A673 (cell line): ENCODE results near the gene ADAM23.

ENCODE experiments used
- EZH2 ChIP-seq: fragments of 200-600 bp; sonication (generic); IDR thresholded peaks from 2 replicates; pipeline ENCODE4 v1.6.1; 2017; ENCODE audit warnings: borderline replicate concordance, low read depth, mild to moderate bottlenecking, mixed read lengths, antibody characterized with exemption, low read length; ENCODE audit not compliant: poor library complexity, severe bottlenecking
- TF ChIP-seq, protein P1 (sequence below): fragments of 300-800, 200-600 bp; sonication (generic); conservative IDR thresholded peaks from 2 replicates; pipeline ENCODE4 v1.5.1; 2017; ENCODE audit warnings: low read depth, mild to moderate bottlenecking, antibody characterized with exemption, low read length, moderate library complexity, mixed read lengths

DNA sequence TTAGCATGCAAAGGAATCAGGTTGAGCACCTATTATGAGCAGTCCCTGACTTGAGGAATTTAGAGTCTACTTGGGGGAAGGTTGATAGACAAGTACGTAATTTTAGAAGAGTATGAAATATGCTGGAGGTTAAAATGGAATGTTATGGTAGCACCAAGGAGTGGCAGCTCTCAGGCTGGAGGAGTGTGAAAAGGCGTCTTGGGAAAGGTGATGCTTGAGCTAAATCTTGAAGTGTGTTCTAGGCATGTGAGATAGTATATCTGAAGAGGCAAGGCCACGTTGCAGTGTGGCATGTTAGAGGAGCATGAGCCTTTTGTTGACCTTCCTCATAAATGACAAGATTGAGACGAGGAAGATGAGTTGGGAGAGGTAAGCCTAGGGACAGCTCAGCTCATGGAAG lies 39.3 kb downstream of the ADAM23 start:
- TF ChIP-seq, protein P1, sequence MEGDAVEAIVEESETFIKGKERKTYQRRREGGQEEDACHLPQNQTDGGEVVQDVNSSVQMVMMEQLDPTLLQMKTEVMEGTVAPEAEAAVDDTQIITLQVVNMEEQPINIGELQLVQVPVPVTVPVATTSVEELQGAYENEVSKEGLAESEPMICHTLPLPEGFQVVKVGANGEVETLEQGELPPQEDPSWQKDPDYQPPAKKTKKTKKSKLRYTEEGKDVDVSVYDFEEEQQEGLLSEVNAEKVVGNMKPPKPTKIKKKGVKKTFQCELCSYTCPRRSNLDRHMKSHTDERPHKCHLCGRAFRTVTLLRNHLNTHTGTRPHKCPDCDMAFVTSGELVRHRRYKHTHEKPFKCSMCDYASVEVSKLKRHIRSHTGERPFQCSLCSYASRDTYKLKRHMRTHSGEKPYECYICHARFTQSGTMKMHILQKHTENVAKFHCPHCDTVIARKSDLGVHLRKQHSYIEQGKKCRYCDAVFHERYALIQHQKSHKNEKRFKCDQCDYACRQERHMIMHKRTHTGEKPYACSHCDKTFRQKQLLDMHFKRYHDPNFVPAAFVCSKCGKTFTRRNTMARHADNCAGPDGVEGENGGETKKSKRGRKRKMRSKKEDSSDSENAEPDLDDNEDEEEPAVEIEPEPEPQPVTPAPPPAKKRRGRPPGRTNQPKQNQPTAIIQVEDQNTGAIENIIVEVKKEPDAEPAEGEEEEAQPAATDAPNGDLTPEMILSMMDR: no peak
- no peak for TF ChIP-seq EZH2
